Measurements from ENCODE around the gene INTS2. TPM values are rescaled to one million over a fixed set of nuclear protein-coding genes. Genes with fewer than 3 reads are reported as not detected.

Gene INTS2
- total RNA-seq, 3 donors from 2014 or later (not counting 1 experiment from before 2014, with no cell fraction given): 14.2 to 21.0 (median 14.6) TPM

DNA sequence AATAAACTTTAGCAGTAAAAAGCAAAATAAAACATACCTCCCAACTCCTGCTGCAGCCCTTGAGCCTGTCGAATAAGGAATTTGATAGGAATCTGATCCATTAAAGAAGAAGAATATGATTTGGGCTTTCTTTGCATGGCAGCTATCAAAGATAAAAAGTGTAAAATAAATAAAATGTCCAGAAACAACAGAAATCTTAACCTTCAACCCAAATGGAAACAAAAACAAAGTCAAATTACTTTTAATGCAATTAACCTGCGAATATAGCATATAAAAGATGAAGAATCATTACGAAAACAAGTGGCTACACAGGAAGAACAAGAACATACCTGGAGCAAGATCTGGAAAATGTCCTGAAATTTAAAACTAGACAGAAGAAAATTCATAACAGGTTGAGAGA lies 42.9 kb downstream of the INTS2 start:
- intact Hi-C loops (cut with micrococcal nuclease): no loop called here
- no peak overlapping the region for H3K27ac Mint-ChIP-seq
- peaks cover 30% of the 10 kb centered on the region for H3K36me3 ChIP-seq (ENCODE audit: control insufficient read depth, insufficient read depth, low read length)

DNA sequence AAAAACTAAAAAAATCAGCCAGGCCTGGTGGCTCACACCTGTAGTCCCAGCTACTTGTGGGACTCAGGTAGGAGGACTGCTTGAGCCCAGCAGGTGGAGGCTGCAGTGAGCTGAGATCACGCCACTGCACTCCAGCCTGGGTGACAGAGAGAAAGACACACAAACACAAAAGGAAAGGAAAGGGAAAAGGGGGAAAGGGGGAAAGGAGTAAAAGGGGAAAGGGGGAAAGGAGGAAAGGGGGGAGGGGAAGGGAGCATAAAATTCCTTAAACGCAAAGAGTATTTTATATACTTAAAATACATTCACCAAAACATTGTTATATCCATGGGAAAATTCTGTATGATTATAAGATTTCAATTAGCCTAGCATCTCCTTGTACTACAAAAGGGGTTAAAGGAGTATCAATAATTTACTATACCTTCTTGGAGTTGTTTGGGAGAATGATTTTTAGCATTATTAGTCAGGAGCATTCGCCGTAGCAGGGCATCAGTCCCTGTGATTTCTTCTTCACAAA lies 47.1 kb downstream of the INTS2 start:
- H3K36me3 Mint-ChIP-seq: no peaks in the 10 kb centered on the region
- H3K4me1 ChIP-seq (ENCODE audit: control insufficient read depth, insufficient read depth, low read length): no peaks in the 10 kb centered on the region
- TF ChIP-seq, protein P1, sequence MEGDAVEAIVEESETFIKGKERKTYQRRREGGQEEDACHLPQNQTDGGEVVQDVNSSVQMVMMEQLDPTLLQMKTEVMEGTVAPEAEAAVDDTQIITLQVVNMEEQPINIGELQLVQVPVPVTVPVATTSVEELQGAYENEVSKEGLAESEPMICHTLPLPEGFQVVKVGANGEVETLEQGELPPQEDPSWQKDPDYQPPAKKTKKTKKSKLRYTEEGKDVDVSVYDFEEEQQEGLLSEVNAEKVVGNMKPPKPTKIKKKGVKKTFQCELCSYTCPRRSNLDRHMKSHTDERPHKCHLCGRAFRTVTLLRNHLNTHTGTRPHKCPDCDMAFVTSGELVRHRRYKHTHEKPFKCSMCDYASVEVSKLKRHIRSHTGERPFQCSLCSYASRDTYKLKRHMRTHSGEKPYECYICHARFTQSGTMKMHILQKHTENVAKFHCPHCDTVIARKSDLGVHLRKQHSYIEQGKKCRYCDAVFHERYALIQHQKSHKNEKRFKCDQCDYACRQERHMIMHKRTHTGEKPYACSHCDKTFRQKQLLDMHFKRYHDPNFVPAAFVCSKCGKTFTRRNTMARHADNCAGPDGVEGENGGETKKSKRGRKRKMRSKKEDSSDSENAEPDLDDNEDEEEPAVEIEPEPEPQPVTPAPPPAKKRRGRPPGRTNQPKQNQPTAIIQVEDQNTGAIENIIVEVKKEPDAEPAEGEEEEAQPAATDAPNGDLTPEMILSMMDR (IDR thresholded peaks at IDR 0.05): no peak
- H3K9me3 Mint-ChIP-seq: no peaks in the 10 kb centered on the region
- H3K27me3 Mint-ChIP-seq (ENCODE audit: low read depth in 2 of 2): no peaks in the 10 kb centered on the region
- no peak for ATAC-seq
- intact Hi-C loops (cut with micrococcal nuclease): no loop called here
- WGBS (ENCODE audit: insufficient coverage): 100% methylated on average over 1 of the region's 4 CpGs
- H3K27me3 ChIP-seq (ENCODE audit: control insufficient read depth, insufficient read depth, low read length): no peaks in the 10 kb centered on the region
- H3K9me3 ChIP-seq (ENCODE audit: control insufficient read depth, insufficient read depth, low read length): no peaks in the 10 kb centered on the region
- H3K27ac Mint-ChIP-seq: no peak overlapping the region
- H3K27ac ChIP-seq (ENCODE audit: low read length): no peak overlapping the region
- H3K36me3 ChIP-seq (ENCODE audit: control insufficient read depth, insufficient read depth, low read length): peaks cover 33% of the 10 kb centered on the region
- no peak overlapping the region for H3K4me3 ChIP-seq (ENCODE audit: low read length)
- no peaks in the 10 kb centered on the region for H3K4me1 Mint-ChIP-seq
- H3K4me3 Mint-ChIP-seq: no peak overlapping the region
- DNase-seq: no peak

More for the DNA sequence above, 42.9 kb downstream of the INTS2 start:
- Histone ChIP-seq H3K4me3 (ENCODE audit: low read length) (no peak overlapping the region), H3K9me3 (ENCODE audit: control insufficient read depth, insufficient read depth, low read length) (no peaks in the 10 kb centered on the region), H3K27me3 (ENCODE audit: control insufficient read depth, insufficient read depth, low read length) (no peaks in the 10 kb centered on the region), H3K4me1 (ENCODE audit: control insufficient read depth, insufficient read depth, low read length) (no peaks in the 10 kb centered on the region), H3K27ac (ENCODE audit: low read length) (no peak overlapping the region)
- Mint-ChIP-seq H3K27me3 (ENCODE audit: low read depth in 2 of 2) (no peaks in the 10 kb centered on the region), H3K4me1 (no peaks in the 10 kb centered on the region), H3K4me3 (no peak overlapping the region), H3K9me3 (no peaks in the 10 kb centered on the region), H3K36me3 (peaks cover 7% of the 10 kb centered on the region)
- ATAC-seq (no peak), DNase-seq (no peak)
- TF ChIP-seq, protein P1 (IDR thresholded peaks at IDR 0.05): no peak
- WGBS (ENCODE audit: insufficient coverage): 100% methylated on average over 2 of the region's 3 CpGs

DNA sequence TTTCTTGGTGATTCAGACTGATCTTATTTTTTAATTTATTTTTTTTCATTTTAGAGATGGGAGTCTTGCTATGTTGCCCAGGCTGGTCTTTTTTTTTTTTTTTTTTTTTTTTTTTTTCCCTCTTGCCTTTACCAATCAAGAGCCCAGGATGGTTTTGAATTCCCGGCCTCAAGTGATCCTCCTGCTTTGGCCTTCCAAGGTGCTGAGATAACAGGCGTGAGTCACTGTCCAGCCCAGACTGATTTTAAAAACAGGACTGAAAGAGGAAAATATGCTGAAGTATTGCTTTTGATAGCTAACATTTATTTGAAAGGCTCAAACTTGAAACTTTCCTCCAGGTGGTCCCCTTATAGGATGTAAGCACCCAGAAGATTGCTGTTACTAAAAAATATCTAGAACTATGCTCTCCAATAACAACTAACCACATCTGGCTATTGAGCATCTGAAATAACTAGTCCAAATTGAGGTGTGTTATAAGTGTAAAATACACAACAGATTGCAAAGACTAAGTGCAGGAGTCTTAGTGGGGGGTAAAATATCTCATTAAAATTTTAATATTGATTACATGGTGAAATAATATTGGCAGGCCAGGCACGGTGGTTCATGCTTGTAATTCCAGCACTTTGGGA lies 48.7 kb downstream of the INTS2 start:
- H3K36me3 Mint-ChIP-seq: no peaks in the 10 kb centered on the region
- Histone ChIP-seq H3K4me1 (ENCODE audit: control insufficient read depth, insufficient read depth, low read length) (no peaks in the 10 kb centered on the region), H3K4me3 (ENCODE audit: low read length) (no peak overlapping the region), H3K27me3 (ENCODE audit: control insufficient read depth, insufficient read depth, low read length) (no peaks in the 10 kb centered on the region), H3K36me3 (ENCODE audit: control insufficient read depth, insufficient read depth, low read length) (peaks cover 38% of the 10 kb centered on the region), H3K9me3 (ENCODE audit: control insufficient read depth, insufficient read depth, low read length) (no peaks in the 10 kb centered on the region), H3K27ac (ENCODE audit: low read length) (no peak overlapping the region)
- no peak overlapping the region for H3K27ac Mint-ChIP-seq
- 93% methylated on average over 2 of the region's 3 CpGs for WGBS (ENCODE audit: insufficient coverage)
- TF ChIP-seq, protein P1 (IDR thresholded peaks at IDR 0.05): no peak
- H3K4me3 Mint-ChIP-seq: no peak overlapping the region
- intact Hi-C loops (cut with micrococcal nuclease): no loop called here
- no peaks in the 10 kb centered on the region for H3K4me1 Mint-ChIP-seq
- no peaks in the 10 kb centered on the region for H3K27me3 Mint-ChIP-seq (ENCODE audit: low read depth in 2 of 2)
- no peaks in the 10 kb centered on the region for H3K9me3 Mint-ChIP-seq
- DNase-seq: no peak
- no peak for ATAC-seq

DNA sequence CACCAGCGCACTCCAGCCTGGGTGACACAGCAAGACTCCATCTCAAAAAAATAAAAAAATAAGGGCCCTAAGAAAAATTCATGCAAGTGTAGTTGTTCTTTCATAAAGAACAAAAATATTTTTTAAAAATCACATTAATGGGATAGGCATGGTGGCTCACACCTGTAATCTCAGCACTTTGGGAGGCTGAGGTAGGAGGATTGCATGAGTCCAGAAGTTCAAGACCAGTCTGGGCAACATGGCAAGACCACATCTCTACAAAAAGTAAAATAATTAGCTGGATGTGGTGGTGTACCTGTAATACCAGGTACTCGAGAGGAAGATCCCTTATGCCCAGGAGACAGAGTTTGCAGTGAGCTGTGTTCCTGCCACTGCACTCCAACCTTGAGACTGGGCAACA lies 49.3 kb downstream of the INTS2 start:
- TF ChIP-seq, protein P1 (IDR thresholded peaks at IDR 0.05): no peak
- Mint-ChIP-seq H3K36me3 (no peaks in the 10 kb centered on the region), H3K4me3 (no peak overlapping the region), H3K27me3 (ENCODE audit: low read depth in 2 of 2) (no peaks in the 10 kb centered on the region), H3K27ac (no peak overlapping the region), H3K4me1 (no peaks in the 10 kb centered on the region), H3K9me3 (no peaks in the 10 kb centered on the region)
- Histone ChIP-seq H3K36me3 (ENCODE audit: control insufficient read depth, insufficient read depth, low read length) (peaks cover 38% of the 10 kb centered on the region), H3K27me3 (ENCODE audit: control insufficient read depth, insufficient read depth, low read length) (no peaks in the 10 kb centered on the region), H3K4me3 (ENCODE audit: low read length) (no peak overlapping the region), H3K27ac (ENCODE audit: low read length) (no peak overlapping the region), H3K4me1 (ENCODE audit: control insufficient read depth, insufficient read depth, low read length) (no peaks in the 10 kb centered on the region), H3K9me3 (ENCODE audit: control insufficient read depth, insufficient read depth, low read length) (no peaks in the 10 kb centered on the region)
- 90% methylated on average over 2 of the region's 2 CpGs for WGBS (ENCODE audit: insufficient coverage)
- DNase-seq (no peak), ATAC-seq (no peak)
- intact Hi-C loops (cut with micrococcal nuclease): no loop called here
